Cortex of kidney (tissue), 1 donor: ENCODE measurements around the gene TUBG2.
"Not testable (repeated sequence)": the region's sequence is repeated elsewhere in the genome, so short reads cannot be mapped to it uniquely, and the experiment has no call there.

Experiments used
- DNase-seq: peaks from one replicate; lab custom pipeline; 2025; lab: John Stamatoyannopoulos, UW

The TUBG2 gene

GRCh38 chr17:42653179-42654124 is 5.6 kb upstream of the TUBG2 start:
- DNase-seq, result no peak

DNA sequence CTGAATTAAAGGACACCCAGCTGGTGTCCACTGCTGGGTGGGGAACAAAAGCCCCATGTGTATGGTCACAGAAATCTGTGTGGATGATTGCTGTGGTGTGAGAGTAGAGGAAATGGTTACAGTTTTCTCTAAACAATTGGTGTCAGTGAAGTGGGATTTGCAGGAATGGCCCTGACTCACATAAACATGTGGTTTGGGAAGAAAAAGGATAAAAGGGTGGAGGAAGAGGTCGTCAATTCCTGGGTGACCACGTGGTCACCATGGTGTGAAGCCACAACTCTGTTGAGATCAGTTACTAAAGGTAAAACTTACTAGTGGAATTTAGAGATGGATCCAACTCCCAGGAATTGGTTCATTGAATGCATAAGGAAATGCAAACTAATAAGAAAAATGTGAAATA is 3.6 kb upstream of the TUBG2 start:
- DNase-seq, result no peak

GRCh38 chr17:42657824-42658588 is 1.1 kb upstream of the TUBG2 start:
- no peak for DNase-seq

DNA sequence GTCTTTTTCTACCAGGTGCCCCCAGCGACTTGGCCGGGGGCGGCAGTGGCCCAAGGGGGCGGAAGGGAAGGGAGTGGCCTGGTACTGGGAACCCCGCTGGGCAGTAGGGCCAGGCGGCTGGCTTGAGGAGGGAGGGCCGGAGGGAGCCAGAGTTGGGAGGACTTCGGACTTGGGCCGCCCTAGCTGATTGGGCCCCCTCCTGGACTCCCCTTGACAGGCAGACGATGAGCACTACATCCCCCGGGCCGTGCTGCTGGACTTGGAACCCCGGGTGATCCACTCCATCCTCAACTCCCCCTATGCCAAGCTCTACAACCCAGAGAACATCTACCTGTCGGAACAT is 819 bp downstream of the TUBG2 start:
- not testable (repeated sequence) for DNase-seq

- DNase-seq, result no peak
Measured at GRCh38 chr17:42660692-42661345, 1.7 kb downstream of the TUBG2 start.

DNA sequence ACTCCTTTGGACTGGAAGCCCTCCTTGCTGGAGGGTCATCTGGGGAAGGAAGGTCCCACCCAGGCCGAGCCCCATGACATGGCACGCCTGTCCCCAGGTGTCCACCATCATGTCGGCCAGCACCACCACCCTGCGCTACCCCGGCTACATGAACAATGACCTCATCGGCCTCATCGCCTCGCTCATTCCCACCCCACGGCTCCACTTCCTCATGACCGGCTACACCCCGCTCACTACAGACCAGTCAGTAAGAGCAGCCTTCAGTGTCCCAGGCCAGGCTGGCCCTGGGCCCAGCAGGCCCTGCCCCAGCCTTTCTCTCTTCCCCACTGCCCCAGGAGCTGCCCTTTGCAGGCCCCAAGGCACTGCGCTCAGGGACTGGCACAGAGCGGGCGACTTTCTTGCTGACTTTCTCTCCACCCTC is 6.5 kb downstream of the TUBG2 start:
- no peak for DNase-seq

- not testable (repeated sequence) for DNase-seq
Measured at GRCh38 chr17:42666126-42666525, 7.0 kb downstream of the TUBG2 start.

GRCh38 chr17:42667088-42667951 is 8.2 kb downstream of the TUBG2 start:
- no peak for DNase-seq

GRCh38 chr17:42669705-42669976 is 10.6 kb downstream of the TUBG2 start:
- no peak for DNase-seq

DNA sequence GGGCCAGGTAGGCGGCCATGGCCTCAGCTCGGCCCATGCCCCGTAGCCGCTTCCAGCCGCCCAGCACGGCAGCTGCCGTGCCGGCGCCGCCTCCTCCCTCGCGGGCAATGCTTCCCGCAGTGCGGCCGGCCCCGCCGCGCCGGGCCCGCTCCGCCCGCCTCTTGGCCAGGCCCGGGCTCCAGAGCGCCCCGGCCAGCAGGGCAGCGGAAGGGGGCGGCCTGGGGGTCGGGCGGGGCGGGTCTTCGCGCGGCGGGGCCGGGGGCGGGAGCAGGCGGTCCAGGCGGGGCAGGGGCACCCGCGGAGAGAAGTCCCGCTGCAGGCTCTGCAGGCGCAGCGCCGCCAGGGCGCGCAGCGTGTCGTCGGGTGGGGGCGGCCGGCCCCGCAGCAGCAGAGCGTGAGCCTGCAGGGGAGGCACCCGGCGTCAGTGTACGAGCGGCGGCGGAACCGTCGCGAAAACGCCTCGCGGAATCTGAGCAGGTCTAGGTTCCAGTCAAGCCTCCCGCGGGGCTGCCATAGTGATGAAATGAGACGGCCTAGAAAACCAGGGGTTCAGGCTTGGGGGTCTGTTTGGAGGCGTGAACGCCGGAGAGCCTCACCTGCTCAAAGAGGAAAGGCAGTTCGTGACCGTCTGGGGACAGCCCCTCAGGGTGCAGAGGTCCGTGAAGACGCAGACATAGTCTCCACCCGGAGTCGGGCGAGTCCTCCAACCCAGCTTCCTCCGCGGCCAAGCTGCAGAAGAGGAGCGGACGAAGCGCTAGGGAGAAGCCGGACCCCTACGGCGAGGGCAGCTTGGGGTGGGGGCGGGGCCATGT is 11.1 kb downstream of the TUBG2 start:
- no peak for DNase-seq

- DNase-seq, result no peak
Measured at GRCh38 chr17:42670789-42671657, 11.9 kb downstream of the TUBG2 start.

GRCh38 chr17:42672038-42672437 is 13.0 kb downstream of the TUBG2 start:
- DNase-seq, result no peak

DNA sequence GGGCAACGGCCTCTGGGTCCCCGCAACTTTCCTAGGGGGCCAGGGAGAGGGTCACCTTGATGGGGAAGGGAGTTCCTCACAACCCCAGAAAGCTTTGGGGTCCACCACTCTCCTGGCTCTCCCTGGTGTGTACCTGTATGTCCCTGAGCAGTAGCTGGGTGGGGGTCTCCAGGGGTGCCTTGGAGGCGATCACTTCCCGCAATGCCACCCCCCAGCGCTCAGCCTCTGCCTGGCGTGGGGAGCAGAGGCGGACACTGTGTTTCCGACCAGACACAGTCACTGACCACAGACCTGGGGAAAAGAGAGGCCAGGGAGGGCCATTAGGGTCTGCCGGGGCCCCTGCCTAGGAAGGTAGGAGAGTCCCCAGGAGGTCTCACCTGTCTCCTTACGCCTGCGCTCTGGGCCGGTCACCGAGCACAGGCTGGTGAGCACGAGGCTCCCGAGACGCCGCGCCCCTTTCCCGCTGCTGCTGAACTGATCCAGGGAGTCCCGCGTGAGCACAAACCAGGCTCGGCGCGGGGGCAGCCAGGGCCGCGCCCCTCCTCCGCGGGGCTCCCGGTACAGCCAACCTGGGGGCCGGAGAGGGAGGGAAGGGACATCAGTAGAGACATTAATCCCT is 14.3 kb downstream of the TUBG2 start:
- no peak for DNase-seq

DNA sequence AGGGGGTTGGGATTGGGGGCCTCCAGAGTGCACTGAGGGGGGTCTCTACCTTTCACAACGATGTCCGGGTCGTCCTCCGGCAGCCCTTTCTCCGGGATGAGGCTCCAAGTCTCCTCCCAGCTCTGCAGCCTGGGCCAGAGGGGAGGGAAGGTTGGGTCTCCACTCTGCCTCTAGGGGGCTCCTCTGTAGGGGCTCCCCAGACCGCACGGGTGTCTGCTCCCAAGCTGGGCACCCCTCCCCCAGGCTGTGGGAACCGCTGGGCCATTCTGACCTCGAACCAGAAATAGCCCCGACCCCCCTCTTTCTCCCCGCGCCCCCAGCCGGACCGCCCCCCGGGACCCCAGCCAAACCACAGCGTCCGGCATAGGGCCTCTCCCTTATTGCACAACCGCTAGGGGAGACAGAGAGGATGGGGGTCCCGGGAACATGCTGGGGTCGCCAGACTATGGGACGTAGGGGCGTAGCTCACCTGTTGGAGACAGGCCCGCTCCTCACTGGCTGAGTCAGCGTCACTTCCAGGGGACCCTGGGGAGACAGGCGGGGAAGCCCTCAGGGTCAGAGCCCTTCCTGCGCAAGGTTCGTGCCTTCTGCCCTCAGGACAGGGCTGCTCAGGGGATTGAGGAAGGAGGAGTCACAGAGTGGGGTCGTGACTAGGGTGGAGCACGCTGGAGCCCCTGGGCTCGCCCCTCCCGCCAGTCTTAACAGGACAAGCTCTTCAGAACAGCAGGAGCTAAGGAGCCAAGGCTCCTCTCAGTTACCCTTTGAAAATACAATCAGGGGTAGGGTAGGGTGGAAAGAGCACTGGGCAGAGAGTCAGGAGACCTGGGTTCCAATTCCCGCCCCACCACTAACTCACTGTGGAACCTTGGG is 15.0 kb downstream of the TUBG2 start:
- no peak for DNase-seq

GRCh38 chr17:42674755-42675347 is 15.8 kb downstream of the TUBG2 start:
- no peak for DNase-seq

GRCh38 chr17:42675348-42675964 is 16.4 kb downstream of the TUBG2 start:
- DNase-seq, result no peak

- DNase-seq, result no peak
Measured at GRCh38 chr17:42675965-42676423, 16.9 kb downstream of the TUBG2 start.
